DMS114 treated with DMSO at 0.1 percent for 48 hours (cell line): Measurements from ENCODE around the gene ARHGAP10.

Source experiments
- DNase-seq: peaks from one replicate; lab custom pipeline; 2025; ENCODE audit not compliant: unreplicated experiment; lab: John Stamatoyannopoulos, UW

ARHGAP10 gene

GRCh38 chr4:147823130-147823529 lies 91.2 kb downstream of the ARHGAP10 start:
- no peak for DNase-seq

GRCh38 chr4:147824316-147824715 lies 92.4 kb downstream of the ARHGAP10 start:
- DNase-seq: no peak

GRCh38 chr4:147824884-147825283 lies 93.0 kb downstream of the ARHGAP10 start:
- no peak for DNase-seq

GRCh38 chr4:147825451-147826287 lies 93.8 kb downstream of the ARHGAP10 start:
- DNase-seq: no peak

GRCh38 chr4:147826288-147826646 lies 94.4 kb downstream of the ARHGAP10 start:
- no peak for DNase-seq

GRCh38 chr4:147828331-147828905 lies 96.5 kb downstream of the ARHGAP10 start:
- no peak for DNase-seq

GRCh38 chr4:147829401-147830101 lies 97.7 kb downstream of the ARHGAP10 start:
- no peak for DNase-seq

- no peak for DNase-seq
Measured at GRCh38 chr4:147830102-147830463, 98.2 kb downstream of the ARHGAP10 start.

GRCh38 chr4:147830987-147831386 lies 99.1 kb downstream of the ARHGAP10 start:
- no peak for DNase-seq

GRCh38 chr4:147831551-147832171 lies 99.8 kb downstream of the ARHGAP10 start:
- no peak for DNase-seq

GRCh38 chr4:147833254-147833653 lies 101.4 kb downstream of the ARHGAP10 start:
- DNase-seq: no peak

- no peak for DNase-seq
Measured at GRCh38 chr4:147833741-147834140, 101.9 kb downstream of the ARHGAP10 start.

GRCh38 chr4:147834480-147834879 lies 102.6 kb downstream of the ARHGAP10 start:
- no peak for DNase-seq

GRCh38 chr4:147836807-147837206 lies 104.9 kb downstream of the ARHGAP10 start:
- no peak for DNase-seq

- DNase-seq: peak; percentile 6
Measured at GRCh38 chr4:147837435-147837834, 105.5 kb downstream of the ARHGAP10 start.

- DNase-seq: no peak
Measured at GRCh38 chr4:147837854-147838253, 106.0 kb downstream of the ARHGAP10 start.

GRCh38 chr4:147839200-147839599 lies 107.3 kb downstream of the ARHGAP10 start:
- no peak for DNase-seq

GRCh38 chr4:147839663-147840062 lies 107.8 kb downstream of the ARHGAP10 start:
- no peak for DNase-seq

GRCh38 chr4:147840838-147841738 lies 109.2 kb downstream of the ARHGAP10 start:
- DNase-seq: no peak

- DNase-seq: no peak
Measured at GRCh38 chr4:147842573-147842972, 110.7 kb downstream of the ARHGAP10 start.

GRCh38 chr4:147843162-147843561 lies 111.3 kb downstream of the ARHGAP10 start:
- no peak for DNase-seq
